IMR-90 (cell line): Measurements from ENCODE around the gene STX18. TPM values are rescaled to one million over a fixed set of nuclear protein-coding genes. Genes with fewer than 3 reads are reported as not detected.

ENCODE experiments used
- ATAC-seq: fragments of 200-7000 bp; cut with Tn5 transposase; 2 replicates; pipeline ENCODE4 v1.9.1; 2020; ENCODE audit warnings: low read depth, mild to moderate bottlenecking, moderate library complexity
- BruUV-seq: library from RNA; stranded (reverse); fragments of 400-500 nt; replicated peaks from 2 replicates; lab custom pipeline; 2021; lab: Mats Ljungman, UMichigan
- CTCF ChIA-PET: fragments of 300-600 bp; formaldehyde crosslinking; extraction: SDS; loops from one replicate; lab custom pipeline; 2021; ENCODE audit warnings: antibody characterized with exemption; lab: Yijun Ruan, JAX
- POLR2A ChIA-PET: fragments of 300-600 bp; sonication (Branson Sonifier 250); formaldehyde crosslinking; loops from one replicate; lab custom pipeline; 2022; ENCODE audit warnings: antibody characterized with exemption; ENCODE audit not compliant: unreplicated experiment; lab: Charles Lee
- DNase-seq: peaks from one replicate; pipeline ENCODE4 v3.0.0; 2013
- H2AFZ ChIP-seq: replicated peaks from 2 replicates; pipeline ENCODE3; 2013; ENCODE audit warnings: low read length, mild to moderate bottlenecking; ENCODE audit not compliant: poor library complexity
- H2AK5ac ChIP-seq: 2 replicates; pipeline ENCODE4 v1.6.1; 2013; ENCODE audit warnings: low read depth, low read length, inconsistent platforms
- H2AK9ac ChIP-seq: replicated peaks from 2 replicates; pipeline ENCODE3; 2013; ENCODE audit warnings: mild to moderate bottlenecking, low read depth, low read length, moderate library complexity; ENCODE audit not compliant: poor library complexity
- H2BK120ac ChIP-seq: 2 replicates; pipeline ENCODE4 v1.6.1; 2013; ENCODE audit warnings: low read depth, low read length, inconsistent platforms
- H2BK15ac ChIP-seq: 3 replicates; pipeline ENCODE4 v1.6.1; 2013; ENCODE audit warnings: low read depth, low read length, inconsistent platforms
- H2BK20ac ChIP-seq: 2 replicates; pipeline ENCODE4 v1.6.1; 2013; ENCODE audit warnings: low read depth, mild to moderate bottlenecking, inconsistent platforms, low read length, moderate library complexity
- H2BK5ac ChIP-seq: 2 replicates; pipeline ENCODE4 v1.6.1; 2013; ENCODE audit warnings: mild to moderate bottlenecking, low read depth, low read length, inconsistent platforms; ENCODE audit not compliant: poor library complexity, severe bottlenecking
- H3K14ac ChIP-seq: replicated peaks from 2 replicates; pipeline ENCODE4 v1.6.1; 2013; ENCODE audit warnings: low read depth, low read length, inconsistent platforms
- H3K18ac ChIP-seq: 2 replicates; pipeline ENCODE4 v1.6.1; 2013; ENCODE audit warnings: low read depth, low read length, control low read depth
- H3K23ac ChIP-seq: 2 replicates; pipeline ENCODE4 v1.6.1; 2013; ENCODE audit warnings: low read depth, low read length, inconsistent platforms
- H3K27ac ChIP-seq: 2 replicates; pipeline ENCODE4 v1.5.1; 2013; ENCODE audit warnings: mild to moderate bottlenecking, control low read depth, low read length; ENCODE audit not compliant: insufficient read depth
- H3K27me3 ChIP-seq: 2 replicates; pipeline ENCODE4 v1.6.1; 2013; ENCODE audit warnings: low read length; ENCODE audit not compliant: control insufficient read depth, insufficient read depth
- H3K36me3 ChIP-seq: 2 replicates; pipeline ENCODE4 v1.6.1; 2013; ENCODE audit warnings: low read length, mixed read lengths; ENCODE audit not compliant: control insufficient read depth, insufficient read depth
- H3K4ac ChIP-seq: 2 replicates; pipeline ENCODE4 v1.6.1; 2013; ENCODE audit warnings: low read depth, low read length, inconsistent platforms
- H3K4me1 ChIP-seq: 2 replicates; pipeline ENCODE4 v1.6.1; 2013; ENCODE audit warnings: low read length, mixed read lengths; ENCODE audit not compliant: control insufficient read depth, insufficient read depth
- H3K4me2 ChIP-seq: 2 replicates; pipeline ENCODE4 v1.6.1; 2013; ENCODE audit warnings: low read depth, mild to moderate bottlenecking, control low read depth, low read length, moderate library complexity
- H3K4me3 ChIP-seq: 2 replicates; pipeline ENCODE4 v1.5.1; 2013; ENCODE audit warnings: low read depth, mild to moderate bottlenecking, control low read depth, low read length, moderate library complexity; ENCODE audit not compliant: insufficient read depth
- H3K56ac ChIP-seq: 2 replicates; pipeline ENCODE4 v1.6.1; 2013; ENCODE audit warnings: low read length, inconsistent platforms; ENCODE audit not compliant: insufficient read depth; ENCODE audit errors: extremely low read depth
- H3K79me1 ChIP-seq, 2 experiments: 2 replicates each; pipeline ENCODE4 v1.6.1; 2013; ENCODE audit warnings: low read length in 2 of 2, inconsistent platforms in 1 of 2, low read depth in 1 of 2
- H3K9ac ChIP-seq: 2 replicates; pipeline ENCODE4 v1.6.1; 2013; ENCODE audit warnings: low read depth, low read length, control low read depth
- H3K9me1 ChIP-seq: 2 replicates; pipeline ENCODE4 v1.6.1; 2013; ENCODE audit warnings: low read length, inconsistent platforms; ENCODE audit not compliant: insufficient read depth
- H3K9me3 ChIP-seq: 2 replicates; pipeline ENCODE4 v1.6.1; 2013; ENCODE audit warnings: low read length; ENCODE audit not compliant: control insufficient read depth, insufficient read depth
- H4K20me1 ChIP-seq: 2 replicates; pipeline ENCODE4 v1.6.1; 2013; ENCODE audit warnings: low read length, inconsistent platforms; ENCODE audit not compliant: insufficient read depth
- H4K5ac ChIP-seq: 2 replicates; pipeline ENCODE4 v1.6.1; 2013; ENCODE audit warnings: mild to moderate bottlenecking, low read depth, low read length, control low read depth
- H4K8ac ChIP-seq, 2 experiments: 2 replicates each; pipeline ENCODE4 v1.6.1; 2013; ENCODE audit warnings: low read depth in 2 of 2, low read length in 2 of 2, control low read depth in 1 of 2, inconsistent platforms in 1 of 2
- H4K91ac ChIP-seq: 2 replicates; pipeline ENCODE4 v1.6.1; 2013; ENCODE audit warnings: low read depth, low read length, inconsistent platforms; ENCODE audit not compliant: insufficient read depth
- CHD1 ChIP-seq: IDR thresholded peaks from 2 replicates; pipeline ENCODE4 v1.6.1; 2012; ENCODE audit warnings: low read depth, low read length, improper control_type of control experiment
- MAFK ChIP-seq: IDR thresholded peaks from 2 replicates; pipeline ENCODE4 v1.6.1; 2012; ENCODE audit warnings: low read depth, low read length, improper control_type of control experiment
- WGBS, 2 experiments: methylation state at CpG; one replicate each; pipeline versions ENCODE4 v1.1.5 to v1.1.7; 2013; ENCODE audit warnings: missing lambda C conversion rate in 2 of 2; ENCODE audit not compliant: insufficient read length in 1 of 2; ENCODE audit errors: extremely low coverage in 2 of 2; 5-methylcytosine and 5-hydroxymethylcytosine counted together
- dilution Hi-C: fragments of 300-500 bp; cut with HindIII; formaldehyde crosslinking; loops from one replicate; pipeline ENCODE4 v1.14.3; 2018; ENCODE audit warnings: low sequenced_read_pairs; ENCODE audit not compliant: unreplicated experiment
- in situ Hi-C: fragments of 300-500 bp; cut with MboI; formaldehyde crosslinking; loops from 3 replicates; pipeline ENCODE4 v1.14.3; 2019; ENCODE audit warnings: low sequenced_read_pairs, inconsistent platforms, mixed read lengths
- intact Hi-C: fragments of 100-400 bp; cut with micrococcal nuclease; formaldehyde crosslinking; loops from 2 replicates; pipeline ENCODE4 v1.10.0; 2022
- polyA plus RNA-seq, 3 experiments: library from polyadenylated mRNA; depleted of rRNA; stranded (reverse); fragments of >200 nt; gene quantifications; 2 replicates each; pipeline ENCODE4 v1.2.3, GENCODE V29; 2012; ENCODE audit warnings: low replicate concordance in 1 of 3
- total RNA-seq: library from RNA; depleted of rRNA; stranded (reverse); fragments of >200 nt; gene quantifications from 2 replicates; pipeline ENCODE4 v1.2.3, GENCODE V29; 2012

The STX18 gene
- total and polyA plus RNA-seq, 2 of the 4 experiments (the other 2 are of a cell fraction) = 20.1 to 23.4 TPM

GRCh38 chr4:4462970-4463369 lies 78.9 kb downstream of the STX18 start:
- peaks cover 18% of the 10 kb centered on the region for H3K36me3 ChIP-seq
- H2BK120ac ChIP-seq = no peak overlapping the region
- ATAC-seq (peak; percentile 65), DNase-seq (peak; percentile 27)
- H2AK9ac ChIP-seq = no peak overlapping the region
- no peak overlapping the region for H3K9ac ChIP-seq
- H4K5ac ChIP-seq = no peak overlapping the region
- no peak overlapping the region for H2AK5ac ChIP-seq
- H3K56ac ChIP-seq = no peak overlapping the region
- no peak overlapping the region for H2BK15ac ChIP-seq
- H2BK20ac ChIP-seq = no peak overlapping the region
- dilution Hi-C loops = no loop called here
- TF ChIP-seq MAFK (no peak), CHD1 (no peak)
- H3K9me1 ChIP-seq = peaks cover 6% of the 10 kb centered on the region; the same call in 1 of the 2 replicates
- peaks cover 21 to 29% of the 10 kb centered on the region in 2 experiments for H3K79me1 ChIP-seq
- WGBS, 2 experiments = no CpG with 5 or more reads among the region's 3 CpGs
- no peak overlapping the region for H3K23ac ChIP-seq
- H2AFZ ChIP-seq = no peak overlapping the region
- H4K20me1 ChIP-seq = no peaks in the 10 kb centered on the region
- no peak overlapping the region for H4K91ac ChIP-seq
- H4K8ac ChIP-seq = no peak overlapping the region
- POLR2A ChIA-PET = no interaction called here
- no peaks in the 10 kb centered on the region for H3K27me3 ChIP-seq
- no peak overlapping the region for H2BK5ac ChIP-seq
- H3K9me3 ChIP-seq = no peaks in the 10 kb centered on the region
- BruUV-seq = no TSS peak
- H3K27ac ChIP-seq = no peak overlapping the region
- no peak overlapping the region for H3K18ac ChIP-seq
- intact Hi-C loops = no loop called here
- peaks cover 4% of the 10 kb centered on the region for H3K4me1 ChIP-seq
- in situ Hi-C loops = no loop called here
- no peak overlapping the region for H3K4me2 ChIP-seq
- no peak overlapping the region for H3K4me3 ChIP-seq
- no peak overlapping the region for H3K14ac ChIP-seq
- CTCF ChIA-PET = interaction anchor here (0.6 to 1.4 kb wide), 3 partner anchors 8 to 575 kb away, joined by 3 to 4 read pairs (median 4); no protein-coding TSS in a partner anchor
- no peak overlapping the region for H3K4ac ChIP-seq
